Stomach (tissue), 4 donors: Measurements from ENCODE around the gene GFI1B.

ENCODE experiments used
- CTCF ChIP-seq, 7 experiments: fragments of 450-650 bp in 4 of 7; fragments of 200-600 bp in 3 of 7; sonication (generic) in 3 of 7; IDR thresholded peaks; one replicate each; pipeline ENCODE4 v1.5.1; 2016 to 2019; ENCODE audit warnings: antibody characterized with exemption in 7 of 7, control low read depth in 2 of 7, mild to moderate bottlenecking in 1 of 7
- EP300 ChIP-seq: sonication (generic); formaldehyde crosslinking; IDR thresholded peaks from one replicate; pipeline ENCODE4 v1.6.1; 2017; ENCODE audit warnings: antibody characterized with exemption
- POLR2A ChIP-seq, 4 donors: fragments of 450-650 bp; IDR thresholded peaks; one replicate each; pipeline ENCODE4 v1.6.1; 2016; ENCODE audit warnings: antibody characterized with exemption in 4 of 4, control low read depth in 2 of 4, mild to moderate bottlenecking in 1 of 4, moderate library complexity in 1 of 4

- TF ChIP-seq CTCF (IDR thresholded peaks at IDR 0.05): no peak
- no peak for TF ChIP-seq POLR2A (IDR thresholded peaks at IDR 0.05)
- no peak for TF ChIP-seq EP300
These were observed 41.0 kb upstream of the GFI1B start for GRCh38 chr9:132937463-132937901.
